ENCODE results near the gene BZW1. TPM values are rescaled to one million over a fixed set of nuclear protein-coding genes. Genes with fewer than 3 reads are reported as not detected.

Gene BZW1
- total RNA-seq, 4 donors from 2014 or later, result 179 to 285 (median 244) TPM

DNA sequence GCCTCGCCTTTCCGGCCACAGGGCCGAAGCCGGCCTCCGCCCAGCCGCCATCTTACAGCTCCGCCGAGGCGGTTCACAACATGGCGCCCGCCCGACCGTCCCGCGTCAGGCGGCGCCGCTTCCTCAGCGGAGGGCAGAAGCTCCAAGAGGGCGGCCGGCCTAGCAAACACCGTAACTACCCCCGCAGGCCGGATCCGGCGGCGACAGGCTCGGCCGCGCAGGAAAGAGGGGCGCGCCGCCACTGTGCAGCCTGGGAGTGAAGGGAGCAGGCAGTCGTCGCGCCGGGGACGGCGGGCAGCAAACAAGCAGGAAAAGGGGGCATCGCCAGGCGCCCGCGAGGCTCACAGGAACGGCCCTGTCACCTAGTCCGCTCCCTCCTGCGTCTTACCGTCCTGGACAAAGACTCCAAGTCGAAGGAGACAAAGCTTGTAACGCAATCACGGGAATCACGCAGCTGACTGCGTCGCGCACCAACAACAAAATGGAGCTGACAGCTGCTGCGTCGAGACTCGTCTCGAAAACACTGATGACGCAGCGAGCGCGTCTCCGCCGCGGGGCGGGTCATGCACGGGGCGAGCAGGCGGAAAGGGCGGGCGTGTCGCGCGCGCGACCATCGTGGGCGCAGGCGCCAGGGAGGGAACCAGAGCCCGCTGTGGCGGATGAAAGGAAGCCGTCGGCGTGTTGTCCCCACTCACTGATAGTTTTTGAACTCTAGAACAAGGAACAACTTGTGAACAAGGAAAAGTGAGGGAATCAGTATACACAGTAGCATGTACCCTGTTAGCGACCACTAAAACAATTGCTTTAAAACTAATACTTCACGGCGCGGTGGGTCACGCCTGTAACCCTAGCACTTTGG, 52.7 kb downstream of the BZW1 start, which contains the start of gene CLK1:
Gene CLK1 (minus strand): TSS at position 483 of the 859 bp plus-strand sequence. CDS start 2,796 bp downstream, outside the sequence.
- WGBS, 2 donors, result 1 to 2% methylated on average over 49 to 72 of the region's 89 CpGs
- Histone ChIP-seq H3K9me3 (no peaks in the 10 kb centered on the region), H3K36me3 (peaks cover 0 to 7% (median 0%) of the 10 kb centered on the region in 3 donors), H3K27me3 (no peaks in the 10 kb centered on the region), H3K4me1 (peaks cover 0 to 44% (median 12%) of the 10 kb centered on the region in 4 donors), H3K27ac (peak within 1 kb of the TSS; percentile 100), H3K4me3 (peak within 1 kb of the TSS; percentile 84 to 98 (median 92))
- peak; percentile 95 to 96 for DNase-seq (ENCODE audit: low spot score in 2 of 2)
- TF ChIP-seq EP300 (IDR thresholded peaks at IDR 0.05), result peak; percentile 97 to 100
- TF ChIP-seq, protein P1, sequence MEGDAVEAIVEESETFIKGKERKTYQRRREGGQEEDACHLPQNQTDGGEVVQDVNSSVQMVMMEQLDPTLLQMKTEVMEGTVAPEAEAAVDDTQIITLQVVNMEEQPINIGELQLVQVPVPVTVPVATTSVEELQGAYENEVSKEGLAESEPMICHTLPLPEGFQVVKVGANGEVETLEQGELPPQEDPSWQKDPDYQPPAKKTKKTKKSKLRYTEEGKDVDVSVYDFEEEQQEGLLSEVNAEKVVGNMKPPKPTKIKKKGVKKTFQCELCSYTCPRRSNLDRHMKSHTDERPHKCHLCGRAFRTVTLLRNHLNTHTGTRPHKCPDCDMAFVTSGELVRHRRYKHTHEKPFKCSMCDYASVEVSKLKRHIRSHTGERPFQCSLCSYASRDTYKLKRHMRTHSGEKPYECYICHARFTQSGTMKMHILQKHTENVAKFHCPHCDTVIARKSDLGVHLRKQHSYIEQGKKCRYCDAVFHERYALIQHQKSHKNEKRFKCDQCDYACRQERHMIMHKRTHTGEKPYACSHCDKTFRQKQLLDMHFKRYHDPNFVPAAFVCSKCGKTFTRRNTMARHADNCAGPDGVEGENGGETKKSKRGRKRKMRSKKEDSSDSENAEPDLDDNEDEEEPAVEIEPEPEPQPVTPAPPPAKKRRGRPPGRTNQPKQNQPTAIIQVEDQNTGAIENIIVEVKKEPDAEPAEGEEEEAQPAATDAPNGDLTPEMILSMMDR (IDR thresholded peaks at IDR 0.05), result peak in 2 of 5 experiments; percentile 42 to 58
- TF ChIP-seq POLR2A (IDR thresholded peaks at IDR 0.05), result peak; percentile 100

DNA sequence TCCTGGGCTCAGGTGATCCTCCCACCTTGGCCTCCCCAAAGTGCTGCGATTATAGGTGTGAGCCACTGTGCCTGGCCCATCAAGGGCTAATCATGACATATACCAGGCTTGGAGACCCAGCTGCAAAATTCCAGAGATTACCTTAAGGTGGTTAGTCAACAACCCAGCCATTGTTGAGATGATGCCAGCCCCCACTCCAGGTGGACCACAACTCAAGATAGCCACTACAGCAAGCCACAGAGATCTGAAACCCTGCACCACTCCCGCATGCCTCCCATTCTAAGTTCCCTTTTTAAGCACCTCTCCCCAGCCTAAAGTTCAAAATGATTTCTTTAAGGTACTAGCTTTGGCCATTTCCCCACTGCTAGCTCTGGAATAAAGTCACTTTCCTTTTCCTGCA, 57.3 kb downstream of the BZW1 start:
- H3K27ac ChIP-seq, result no peak overlapping the region
- peaks cover 0 to 44% (median 0%) of the 10 kb centered on the region in 3 donors for H3K36me3 ChIP-seq
- DNase-seq (ENCODE audit: low spot score in 2 of 2), result no peak
- WGBS, 2 donors, result 91 to 97% methylated on average over 2 of the region's 2 CpGs
- no peak overlapping the region for H3K4me3 ChIP-seq
- TF ChIP-seq POLR2A (IDR thresholded peaks at IDR 0.05), result no peak
- TF ChIP-seq EP300 (IDR thresholded peaks at IDR 0.05), result no peak
- TF ChIP-seq, protein P1 (IDR thresholded peaks at IDR 0.05), result no peak
- H3K27me3 ChIP-seq, result no peaks in the 10 kb centered on the region
- peaks cover 0 to 20% (median 3%) of the 10 kb centered on the region in 4 donors for H3K4me1 ChIP-seq
- no peaks in the 10 kb centered on the region for H3K9me3 ChIP-seq

DNA sequence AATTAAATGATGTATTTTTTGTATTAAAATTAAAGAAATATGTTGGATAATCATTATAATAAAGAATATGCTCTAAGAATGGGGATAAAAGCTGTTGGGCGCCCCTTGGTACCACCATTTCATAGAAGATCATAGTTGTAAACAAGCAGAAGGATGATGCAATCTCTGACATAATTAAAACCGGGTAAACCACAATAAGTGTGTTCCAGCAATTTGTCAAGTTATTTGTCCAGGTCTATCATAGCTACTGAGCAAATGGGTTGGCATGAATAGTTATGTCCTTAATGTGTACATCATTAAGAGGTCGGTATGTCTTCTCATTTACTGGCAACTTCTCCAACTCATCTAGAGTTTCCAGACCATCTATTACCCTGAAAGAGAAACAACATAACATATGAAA, 59.4 kb downstream of the BZW1 start:
- Histone ChIP-seq H3K4me1 (peaks cover 0 to 13% (median 0%) of the 10 kb centered on the region in 4 donors), H3K27me3 (no peaks in the 10 kb centered on the region), H3K27ac (no peak overlapping the region), H3K4me3 (no peak overlapping the region), H3K36me3 (peaks cover 0 to 65% (median 0%) of the 10 kb centered on the region in 3 donors), H3K9me3 (no peaks in the 10 kb centered on the region)
- TF ChIP-seq EP300 (IDR thresholded peaks at IDR 0.05) (no peak), POLR2A (IDR thresholded peaks at IDR 0.05) (no peak)
- TF ChIP-seq, protein P1 (IDR thresholded peaks at IDR 0.05), result no peak
- WGBS, 2 donors, result 82 to 87% methylated on average over 3 of the region's 3 CpGs
- DNase-seq (ENCODE audit: low spot score in 2 of 2), result no peak

DNA sequence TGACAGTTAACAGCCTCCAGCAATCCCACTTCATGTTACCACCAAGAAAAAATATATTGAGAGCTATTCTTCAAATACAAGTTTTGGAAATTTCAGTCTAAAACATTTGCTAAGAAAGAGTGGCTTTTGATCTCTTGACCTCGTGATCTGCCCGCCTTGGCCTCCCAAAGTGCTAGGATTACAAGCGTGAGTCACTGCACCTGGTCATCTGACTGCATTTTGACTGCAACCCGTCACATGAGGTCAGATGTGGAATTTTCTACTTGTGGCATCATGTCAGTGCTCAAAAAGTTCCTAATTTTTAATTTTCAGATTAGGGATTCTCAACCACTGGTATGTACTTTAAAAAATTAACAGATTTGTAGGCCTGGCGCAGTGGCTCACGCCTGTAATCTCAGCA, 61.9 kb downstream of the BZW1 start:
- Histone ChIP-seq H3K27me3 (no peaks in the 10 kb centered on the region), H3K4me3 (no peak overlapping the region), H3K36me3 (peaks cover 0 to 90% (median 0%) of the 10 kb centered on the region in 3 donors), H3K9me3 (no peaks in the 10 kb centered on the region), H3K4me1 (no peaks in the 10 kb centered on the region), H3K27ac (no peak overlapping the region)
- TF ChIP-seq, protein P1 (IDR thresholded peaks at IDR 0.05), result no peak
- no peak for TF ChIP-seq EP300 (IDR thresholded peaks at IDR 0.05)
- TF ChIP-seq POLR2A (IDR thresholded peaks at IDR 0.05), result no peak
- 97 to 98% methylated on average over 6 of the region's 6 CpGs for WGBS, 2 donors
- no peak for DNase-seq (ENCODE audit: low spot score in 2 of 2)

Small RNAs within 50 kb of the gene (small RNA-seq; reads per million reads assigned to genes)
- not detected for gene RF00019
- not detected for gene RNA5SP115
- gene RNU1-133P, result not detected
- gene RNU6-31P, result not detected

Other genes starting within 250 kb of the BZW1 start
- 100 to 1,000 TPM in 3 of 4 donors, 10 to 100 TPM in 1; 87.3 to 221 (median 135) TPM for gene AOX1, start 225.9 kb upstream of the BZW1 start, total RNA-seq
- 100 to 1,000 TPM; 141 to 336 (median 261) TPM for gene CLK1, start 52.7 kb downstream of the BZW1 start, total RNA-seq
- gene PPIL3, start 77.2 kb downstream of the BZW1 start, total RNA-seq, result 100 to 1,000 TPM in 1 of 4 donors, 10 to 100 TPM in 3; 24.6 to 119 (median 30.3) TPM
- gene NIF3L1, start 77.5 kb downstream of the BZW1 start, total RNA-seq, result 10 to 100 TPM; 17.5 to 38.5 (median 21.5) TPM
- gene ORC2, start 151.8 kb downstream of the BZW1 start, total RNA-seq, result 10 to 100 TPM; 17.8 to 32.3 (median 20.1) TPM

Data from tibial nerve (tissue), 4 donors.